AG04450 (cell line): ENCODE data around the gene PARD3. TPM values are rescaled to one million over a fixed set of nuclear protein-coding genes. Genes with fewer than 3 reads are reported as not detected.

ENCODE experiments used
- CTCF ChIA-PET: fragments of 300-600, 350-600 bp; formaldehyde crosslinking; extraction: SDS; loops from one replicate; lab custom pipeline; 2022; ENCODE audit warnings: antibody characterized with exemption, inconsistent platforms; lab: Charles Lee
- POLR2A ChIA-PET: fragments of 350-600 bp; formaldehyde crosslinking; extraction: SDS; loops from one replicate; lab custom pipeline; 2021; ENCODE audit warnings: antibody characterized with exemption, inconsistent platforms; lab: Yijun Ruan, JAX
- DNase-seq: peaks from one replicate; pipeline ENCODE4 v3.0.0-alpha.2; 2011; ENCODE audit warnings: low read depth, low spot score
- H3K27ac ChIP-seq: one replicate; pipeline ENCODE4 v1.5.1; 2012; ENCODE audit warnings: low read depth, low read length, control low read depth
- H3K27me3 ChIP-seq: one replicate; pipeline ENCODE4 v1.6.0; 2012; ENCODE audit warnings: low read length; ENCODE audit not compliant: control insufficient read depth, insufficient read depth
- H3K4me3 ChIP-seq: 2 replicates; pipeline ENCODE4 v1.5.1; 2011; ENCODE audit warnings: mild to moderate bottlenecking, low read depth, low read length, control low read depth
- H3K9me3 ChIP-seq: 2 replicates; pipeline ENCODE4 v1.5.1; 2012; ENCODE audit warnings: low read length; ENCODE audit not compliant: control insufficient read depth, insufficient read depth
- CTCF ChIP-seq: IDR thresholded peaks from 2 replicates; pipeline ENCODE4 v1.5.1; 2011; ENCODE audit warnings: low read depth, low read length, control low read depth, inconsistent platforms
- polyA plus RNA-seq: library from polyadenylated mRNA; depleted of rRNA; stranded (reverse); fragments of >200 nt; gene quantifications from 2 replicates; pipeline ENCODE4 v1.2.3, GENCODE V29; 2011

PARD3 gene
- polyA plus RNA-seq, 1 experiment: 43.1 TPM

- peaks cover 3% of the 10 kb centered on the region; the same call in 1 of the 2 replicates for H3K9me3 ChIP-seq
- no peak overlapping the region for H3K27ac ChIP-seq
- H3K27me3 ChIP-seq: no peaks in the 10 kb centered on the region
- no peak for DNase-seq
- CTCF ChIA-PET: no interaction called here
- no peak for TF ChIP-seq CTCF
- POLR2A ChIA-PET: no interaction called here
- H3K4me3 ChIP-seq: no peak overlapping the region
Measured at GRCh38 chr10:34256216-34256615, 558.9 kb downstream of the PARD3 start.

GRCh38 chr10:34255035-34255434 lies 560.1 kb downstream of the PARD3 start:
- Histone ChIP-seq H3K27ac (no peak overlapping the region), H3K9me3 (peaks cover 3% of the 10 kb centered on the region; the same call in 1 of the 2 replicates), H3K27me3 (no peaks in the 10 kb centered on the region), H3K4me3 (no peak overlapping the region)
- POLR2A ChIA-PET: no interaction called here
- no peak for DNase-seq
- TF ChIP-seq CTCF: no peak
- CTCF ChIA-PET: no interaction called here

GRCh38 chr10:34254596-34254995 lies 560.5 kb downstream of the PARD3 start:
- ChIA-PET POLR2A (no interaction called here), CTCF (no interaction called here)
- no peaks in the 10 kb centered on the region for H3K27me3 ChIP-seq
- no peak overlapping the region for H3K4me3 ChIP-seq
- DNase-seq: no peak
- TF ChIP-seq CTCF: no peak
- H3K9me3 ChIP-seq: peaks cover 3% of the 10 kb centered on the region; the same call in 1 of the 2 replicates
- H3K27ac ChIP-seq: no peak overlapping the region

DNA sequence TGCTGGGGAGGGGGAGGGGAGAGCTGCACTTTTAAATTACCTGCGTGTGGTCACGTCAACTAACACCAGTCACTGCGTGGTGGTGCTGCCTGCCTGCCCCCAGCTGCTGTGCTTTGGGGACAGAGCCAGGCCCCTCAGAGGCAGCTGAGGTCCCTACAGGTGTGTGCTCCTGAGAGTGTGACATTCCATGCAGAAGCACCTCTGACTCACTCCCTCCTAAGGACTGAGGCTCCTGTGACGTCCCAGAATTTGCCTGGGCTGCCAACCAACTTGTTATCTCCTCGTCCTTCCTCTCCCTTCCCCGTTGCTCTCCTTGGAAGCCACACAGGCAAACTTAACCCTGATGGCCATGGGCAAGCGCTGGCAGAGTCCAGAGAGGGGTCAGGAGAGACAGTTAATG lies 563.0 kb downstream of the PARD3 start:
- POLR2A ChIA-PET: no interaction called here
- H3K27ac ChIP-seq: no peak overlapping the region

GRCh38 chr10:34251177-34251576 lies 563.9 kb downstream of the PARD3 start:
- Histone ChIP-seq H3K4me3 (no peak overlapping the region), H3K27ac (no peak overlapping the region), H3K27me3 (no peaks in the 10 kb centered on the region), H3K9me3 (no peaks in the 10 kb centered on the region)
- TF ChIP-seq CTCF: no peak
- DNase-seq: no peak
- ChIA-PET CTCF (no interaction called here), POLR2A (no interaction called here)

More for the DNA sequence above, 563.0 kb downstream of the PARD3 start:
- CTCF ChIA-PET: no interaction called here
- no peak for DNase-seq
- H3K4me3 ChIP-seq: no peak overlapping the region
- H3K9me3 ChIP-seq: no peaks in the 10 kb centered on the region
- no peaks in the 10 kb centered on the region for H3K27me3 ChIP-seq
- no peak for TF ChIP-seq CTCF
